MV-4-11 (cell line): Measurements from ENCODE around the gene LYRM2.
A peak's percentile ranks its signal among the peaks of the same experiment; 100 is the strongest.

Experiments used
- DNase-seq: peaks from one replicate; lab custom pipeline; 2025; lab: John Stamatoyannopoulos, UW

LYRM2 gene

GRCh38 chr6:89555031-89555430, 83.5 kb downstream of the LYRM2 start:
- DNase-seq, result no peak

- DNase-seq, result no peak
Measured at GRCh38 chr6:89554106-89554505, 84.4 kb downstream of the LYRM2 start.

- DNase-seq, result no peak
Measured at GRCh38 chr6:89553431-89553830, 85.1 kb downstream of the LYRM2 start.

GRCh38 chr6:89547281-89547680, 91.3 kb downstream of the LYRM2 start:
- DNase-seq, result no peak

GRCh38 chr6:89542866-89543265, 95.7 kb downstream of the LYRM2 start:
- DNase-seq, result no peak

GRCh38 chr6:89542081-89542857, 96.3 kb downstream of the LYRM2 start:
- DNase-seq, result no peak

- no peak for DNase-seq
Measured at GRCh38 chr6:89539779-89540178, 98.8 kb downstream of the LYRM2 start.

GRCh38 chr6:89536231-89536630, 102.3 kb downstream of the LYRM2 start:
- DNase-seq, result no peak

- no peak for DNase-seq
Measured at GRCh38 chr6:89530982-89531381, 107.6 kb downstream of the LYRM2 start.

- DNase-seq, result no peak
Measured at GRCh38 chr6:89528866-89529265, 109.7 kb downstream of the LYRM2 start.

GRCh38 chr6:89527634-89528033, 110.9 kb downstream of the LYRM2 start:
- DNase-seq, result no peak

GRCh38 chr6:89526563-89526869, 112.0 kb downstream of the LYRM2 start:
- no peak for DNase-seq

GRCh38 chr6:89525786-89526562, 112.6 kb downstream of the LYRM2 start:
- DNase-seq, result peak; percentile 30

- no peak for DNase-seq
Measured at GRCh38 chr6:89522778-89523177, 115.8 kb downstream of the LYRM2 start.

- DNase-seq, result no peak
Measured at GRCh38 chr6:89520736-89521135, 117.8 kb downstream of the LYRM2 start.

GRCh38 chr6:89518352-89519055, 120.0 kb downstream of the LYRM2 start:
- no peak for DNase-seq
